ENCODE results near the gene ABHD12. TPM values are rescaled to one million over a fixed set of nuclear protein-coding genes. Genes with fewer than 3 reads are reported as not detected.

The ABHD12 gene
- total and polyA plus RNA-seq, 10 of the 15 experiments (the other 5 are each of a cell fraction or from before 2014, with no cell fraction given), result 1.5 to 61.8 (median 26.7) TPM

DNA sequence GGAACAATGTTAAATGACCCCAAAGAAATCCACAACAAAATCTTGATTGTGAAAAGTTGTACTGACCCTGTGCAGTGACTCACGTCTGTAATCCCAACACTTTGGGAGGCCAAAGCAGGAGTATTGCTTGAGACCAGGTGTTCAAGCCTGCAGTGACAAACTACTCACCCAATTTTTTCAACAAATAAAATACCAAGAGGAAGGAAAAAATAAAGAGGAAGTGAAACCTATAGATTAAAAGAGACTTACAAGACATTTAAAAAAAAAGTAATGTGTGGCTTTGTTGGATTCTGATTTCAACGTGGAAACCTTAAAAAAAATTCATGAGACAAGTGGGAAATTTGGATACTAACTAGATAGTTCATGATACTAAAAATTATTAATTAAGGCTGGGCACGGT is 48.7 kb upstream of the ABHD12 start:
- Histone ChIP-seq H3K4me1 (ENCODE audit: control insufficient read depth, insufficient read depth, low read length) (peaks cover 7% of the 10 kb centered on the region), H3K36me3 (ENCODE audit: control insufficient read depth in 2 of 2, insufficient read depth in 2 of 2, low read length in 1 of 2) (peaks cover 4 to 5% of the 10 kb centered on the region in 2 experiments; a peak in 3 of 4 replicates), H2AFZ (ENCODE audit: control insufficient read depth, low read depth, low read length) (no peak overlapping the region), H3K27me3 (replicated peaks in 1 of 2; ENCODE audit: control insufficient read depth in 2 of 2, insufficient read depth in 2 of 2, low read length in 1 of 2) (no peaks in the 10 kb centered on the region), H3K4me3 (no peak overlapping the region), H3K9me3 (replicated peaks; ENCODE audit: control insufficient read depth, insufficient read depth, low read length) (no peaks in the 10 kb centered on the region), H3K4me2 (ENCODE audit: control insufficient read depth, insufficient read depth) (no peak overlapping the region), H3K9ac (ENCODE audit: control insufficient read depth, insufficient read depth, low read length) (no peak overlapping the region), H3K27ac (ENCODE audit: control insufficient read depth, insufficient read depth) (no peak overlapping the region), H4K20me1 (ENCODE audit: control insufficient read depth, insufficient read depth) (no peaks in the 10 kb centered on the region), H3K79me2 (ENCODE audit: control insufficient read depth, insufficient read depth, low read length) (no peaks in the 10 kb centered on the region)
- ChIA-PET SMC1A (ENCODE audit: uncharacterized antibody, unreplicated experiment) (no interaction called here), RAD21 (ENCODE audit: unreplicated experiment) (no interaction called here), CTCF (no interaction called here), POLR2A (no interaction called here)
- in situ Hi-C loops (cut with MboI) (loop anchor here (25.0 kb wide), 2 partner anchors 723 to 1477 kb away; no protein-coding TSS in a partner anchor), intact Hi-C loops (cut with micrococcal nuclease; ENCODE audit: unreplicated experiment) (no loop called here)
- ATAC-seq, result peak; percentile 68
- WGBS (ENCODE audit: insufficient coverage, insufficient replicate concordance, low lambda C conversion rate, missing lambda C conversion rate), result 12% methylated on average over 3 of the region's 3 CpGs
- BruUV-seq (replicated peaks), result no TSS peak
- no peak for FAIRE-seq
- DNase-seq (ENCODE audit: low read depth, low spot score), result no peak
- no peak for TF ChIP-seq SUZ12 (IDR thresholded peaks at IDR 0.05; ENCODE audit: unreplicated experiment)
- TF ChIP-seq YY1 (IDR thresholded peaks at IDR 0.05; ENCODE audit: low read depth, low read length), result no peak
- TF ChIP-seq, protein P1, sequence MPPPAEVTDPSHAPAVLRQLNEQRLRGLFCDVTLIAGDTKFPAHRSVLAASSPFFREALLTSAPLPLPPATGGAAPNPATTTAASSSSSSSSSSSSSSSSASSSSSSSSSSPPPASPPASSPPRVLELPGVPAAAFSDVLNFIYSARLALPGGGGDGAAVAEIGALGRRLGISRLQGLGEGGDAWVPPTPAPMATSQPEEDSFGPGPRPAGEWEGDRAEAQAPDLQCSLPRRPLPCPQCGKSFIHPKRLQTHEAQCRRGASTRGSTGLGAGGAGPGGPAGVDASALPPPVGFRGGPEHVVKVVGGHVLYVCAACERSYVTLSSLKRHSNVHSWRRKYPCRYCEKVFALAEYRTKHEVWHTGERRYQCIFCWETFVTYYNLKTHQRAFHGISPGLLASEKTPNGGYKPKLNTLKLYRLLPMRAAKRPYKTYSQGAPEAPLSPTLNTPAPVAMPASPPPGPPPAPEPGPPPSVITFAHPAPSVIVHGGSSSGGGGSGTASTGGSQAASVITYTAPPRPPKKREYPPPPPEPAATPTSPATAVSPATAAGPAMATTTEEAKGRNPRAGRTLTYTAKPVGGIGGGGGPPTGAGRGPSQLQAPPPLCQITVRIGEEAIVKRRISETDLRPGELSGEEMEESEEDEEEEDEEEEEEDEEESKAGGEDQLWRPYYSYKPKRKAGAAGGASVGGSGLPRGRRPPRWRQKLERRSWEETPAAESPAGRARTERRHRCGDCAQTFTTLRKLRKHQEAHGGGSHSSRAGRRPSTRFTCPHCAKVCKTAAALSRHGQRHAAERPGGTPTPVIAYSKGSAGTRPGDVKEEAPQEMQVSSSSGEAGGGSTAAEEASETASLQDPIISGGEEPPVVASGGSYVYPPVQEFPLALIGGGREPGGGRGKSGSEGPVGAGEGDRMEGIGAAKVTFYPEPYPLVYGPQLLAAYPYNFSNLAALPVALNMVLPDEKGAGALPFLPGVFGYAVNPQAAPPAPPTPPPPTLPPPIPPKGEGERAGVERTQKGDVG (CRISPR knock-in tag; IDR thresholded peaks at IDR 0.05), result no peak
- 0 out of 2 replicates have a peak, but pooled peaks have one; percentile 32 for TF ChIP-seq IKZF1 (conservative IDR thresholded peaks at IDR 0.05)
- no peak for TF ChIP-seq CREM (IDR thresholded peaks at IDR 0.05; ENCODE audit: low read depth)
- no peak for TF ChIP-seq SREBF1 (IDR thresholded peaks at IDR 0.05; ENCODE audit: low read length)
- no peak for TF ChIP-seq GABPA (IDR thresholded peaks at IDR 0.05; ENCODE audit: low read depth)
- TF ChIP-seq EED (IDR thresholded peaks at IDR 0.05; ENCODE audit: low read depth), result no peak
- peak; percentile 91 for TF ChIP-seq ZNF384 (IDR thresholded peaks at IDR 0.05; ENCODE audit: borderline replicate concordance, low read depth, low read length)
- TF ChIP-seq, protein P2, sequence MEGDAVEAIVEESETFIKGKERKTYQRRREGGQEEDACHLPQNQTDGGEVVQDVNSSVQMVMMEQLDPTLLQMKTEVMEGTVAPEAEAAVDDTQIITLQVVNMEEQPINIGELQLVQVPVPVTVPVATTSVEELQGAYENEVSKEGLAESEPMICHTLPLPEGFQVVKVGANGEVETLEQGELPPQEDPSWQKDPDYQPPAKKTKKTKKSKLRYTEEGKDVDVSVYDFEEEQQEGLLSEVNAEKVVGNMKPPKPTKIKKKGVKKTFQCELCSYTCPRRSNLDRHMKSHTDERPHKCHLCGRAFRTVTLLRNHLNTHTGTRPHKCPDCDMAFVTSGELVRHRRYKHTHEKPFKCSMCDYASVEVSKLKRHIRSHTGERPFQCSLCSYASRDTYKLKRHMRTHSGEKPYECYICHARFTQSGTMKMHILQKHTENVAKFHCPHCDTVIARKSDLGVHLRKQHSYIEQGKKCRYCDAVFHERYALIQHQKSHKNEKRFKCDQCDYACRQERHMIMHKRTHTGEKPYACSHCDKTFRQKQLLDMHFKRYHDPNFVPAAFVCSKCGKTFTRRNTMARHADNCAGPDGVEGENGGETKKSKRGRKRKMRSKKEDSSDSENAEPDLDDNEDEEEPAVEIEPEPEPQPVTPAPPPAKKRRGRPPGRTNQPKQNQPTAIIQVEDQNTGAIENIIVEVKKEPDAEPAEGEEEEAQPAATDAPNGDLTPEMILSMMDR (IDR thresholded peaks at IDR 0.05 in 2 of 3, conservative IDR thresholded peaks at IDR 0.05 in 1 of 3; ENCODE audit: control insufficient read depth in 2 of 3, extremely low read depth in 1 of 3, insufficient read depth in 1 of 3, low read depth in 3 of 3, low read length in 3 of 3), result no peak
- peak; percentile 45; the same call in 1 of the 2 replicates for TF ChIP-seq DPF2 (IDR thresholded peaks at IDR 0.05)
- peak in 1 of 2 experiments; percentile 49; a peak in 2 of 4 replicates for TF ChIP-seq IKZF2 (IDR thresholded peaks at IDR 0.05)
- TF ChIP-seq, protein P3, sequence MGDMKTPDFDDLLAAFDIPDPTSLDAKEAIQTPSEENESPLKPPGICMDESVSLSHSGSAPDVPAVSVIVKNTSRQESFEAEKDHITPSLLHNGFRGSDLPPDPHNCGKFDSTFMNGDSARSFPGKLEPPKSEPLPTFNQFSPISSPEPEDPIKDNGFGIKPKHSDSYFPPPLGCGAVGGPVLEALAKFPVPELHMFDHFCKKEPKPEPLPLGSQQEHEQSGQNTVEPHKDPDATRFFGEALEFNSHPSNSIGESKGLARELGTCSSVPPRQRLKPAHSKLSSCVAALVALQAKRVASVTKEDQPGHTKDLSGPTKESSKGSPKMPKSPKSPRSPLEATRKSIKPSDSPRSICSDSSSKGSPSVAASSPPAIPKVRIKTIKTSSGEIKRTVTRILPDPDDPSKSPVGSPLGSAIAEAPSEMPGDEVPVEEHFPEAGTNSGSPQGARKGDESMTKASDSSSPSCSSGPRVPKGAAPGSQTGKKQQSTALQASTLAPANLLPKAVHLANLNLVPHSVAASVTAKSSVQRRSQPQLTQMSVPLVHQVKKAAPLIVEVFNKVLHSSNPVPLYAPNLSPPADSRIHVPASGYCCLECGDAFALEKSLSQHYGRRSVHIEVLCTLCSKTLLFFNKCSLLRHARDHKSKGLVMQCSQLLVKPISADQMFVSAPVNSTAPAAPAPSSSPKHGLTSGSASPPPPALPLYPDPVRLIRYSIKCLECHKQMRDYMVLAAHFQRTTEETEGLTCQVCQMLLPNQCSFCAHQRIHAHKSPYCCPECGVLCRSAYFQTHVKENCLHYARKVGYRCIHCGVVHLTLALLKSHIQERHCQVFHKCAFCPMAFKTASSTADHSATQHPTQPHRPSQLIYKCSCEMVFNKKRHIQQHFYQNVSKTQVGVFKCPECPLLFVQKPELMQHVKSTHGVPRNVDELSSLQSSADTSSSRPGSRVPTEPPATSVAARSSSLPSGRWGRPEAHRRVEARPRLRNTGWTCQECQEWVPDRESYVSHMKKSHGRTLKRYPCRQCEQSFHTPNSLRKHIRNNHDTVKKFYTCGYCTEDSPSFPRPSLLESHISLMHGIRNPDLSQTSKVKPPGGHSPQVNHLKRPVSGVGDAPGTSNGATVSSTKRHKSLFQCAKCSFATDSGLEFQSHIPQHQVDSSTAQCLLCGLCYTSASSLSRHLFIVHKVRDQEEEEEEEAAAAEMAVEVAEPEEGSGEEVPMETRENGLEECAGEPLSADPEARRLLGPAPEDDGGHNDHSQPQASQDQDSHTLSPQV (IDR thresholded peaks at IDR 0.05), result no peak
- TF ChIP-seq FOXK2 (IDR thresholded peaks at IDR 0.05), result no peak
- no peak for TF ChIP-seq RUNX3 (IDR thresholded peaks at IDR 0.05; ENCODE audit: low read length)
- TF ChIP-seq MTA2 (IDR thresholded peaks at IDR 0.05; ENCODE audit: low read depth), result peak; percentile 47; the same call in 1 of the 2 replicates
- TF ChIP-seq SIX5 (IDR thresholded peaks at IDR 0.05; ENCODE audit: low read depth, low read length, severe bottlenecking), result no peak
- no peak for TF ChIP-seq ASH2L (IDR thresholded peaks at IDR 0.05; ENCODE audit: borderline replicate concordance, low read depth)
